WTC11 (cell line): Measurements from ENCODE around the gene FBXO15. TPM values are rescaled to one million over a fixed set of nuclear protein-coding genes. Genes with fewer than 3 reads are reported as not detected.

Experiments used
- ATAC-seq: fragments of 200-7000 bp; cut with Tn5 transposase; 2 replicates; pipeline ENCODE4 v1.10.0; 2021; ENCODE audit warnings: mild to moderate bottlenecking, moderate library complexity
- CTCF ChIA-PET: fragments of 300-600 bp; sonication (Branson Sonifier 250); formaldehyde crosslinking; loops from one replicate; lab custom pipeline; 2021; ENCODE audit warnings: antibody characterized with exemption; lab: Charles Lee
- POLR2A ChIA-PET: fragments of 350-600 bp; sonication (Branson Sonifier 250); formaldehyde crosslinking; loops from one replicate; lab custom pipeline; 2021; ENCODE audit warnings: antibody characterized with exemption; lab: Charles Lee
- DNase-seq: peaks from one replicate; pipeline ENCODE4 v3.0.0; 2021; ENCODE audit warnings: low spot score
- H3K27ac Mint-ChIP-seq: 2 replicates; pipeline ENCODE4 v1.8.0; 2021; ENCODE audit warnings: mixed read lengths
- H3K27me3 Mint-ChIP-seq: 2 replicates; pipeline ENCODE4 v1.8.0; 2021; ENCODE audit warnings: low read depth, mild to moderate bottlenecking, moderate library complexity, mixed read lengths
- H3K36me3 Mint-ChIP-seq: 2 replicates; pipeline ENCODE4 v1.8.0; 2021; ENCODE audit warnings: mixed read lengths
- H3K4me1 Mint-ChIP-seq: 2 replicates; pipeline ENCODE4 v1.8.0; 2022; ENCODE audit warnings: mixed read lengths
- H3K4me3 Mint-ChIP-seq: 2 replicates; pipeline ENCODE4 v1.8.0; 2021; ENCODE audit warnings: mild to moderate bottlenecking, moderate library complexity, mixed read lengths
- H3K9me3 Mint-ChIP-seq: 2 replicates; pipeline ENCODE4 v1.8.0; 2021; ENCODE audit warnings: mixed read lengths
- AR ChIP-seq: fragments of 250-450 bp; sonication (Bioruptor Pico); IDR thresholded peaks from 2 replicates; pipeline ENCODE4 v1.9.0; 2021; ENCODE audit warnings: mild to moderate bottlenecking
- ATF1 ChIP-seq: sonication (generic); formaldehyde crosslinking; IDR thresholded peaks from 2 replicates; pipeline ENCODE4 v1.8.1; 2023; ENCODE audit warnings: mild to moderate bottlenecking, moderate library complexity, missing genetic modification reagents
- CBFB ChIP-seq: sonication (generic); formaldehyde crosslinking; IDR thresholded peaks from 2 replicates; pipeline ENCODE4 v1.8.1; 2022; ENCODE audit warnings: mild to moderate bottlenecking, low read depth, missing genetic modification reagents
- HMGXB4 ChIP-seq: sonication (generic); formaldehyde crosslinking; IDR thresholded peaks from 2 replicates; pipeline ENCODE4 v1.8.1; 2023; ENCODE audit warnings: mild to moderate bottlenecking, moderate library complexity, missing genetic modification reagents
- NR3C1 ChIP-seq: sonication (generic); formaldehyde crosslinking; conservative IDR thresholded peaks from 2 replicates; pipeline ENCODE4 v1.8.1; 2023; ENCODE audit warnings: low read depth, mild to moderate bottlenecking, missing genetic modification reagents
- SMAD3 ChIP-seq: sonication (generic); formaldehyde crosslinking; IDR thresholded peaks from 2 replicates; pipeline ENCODE4 v1.8.0; 2022; ENCODE audit warnings: missing genetic modification reagents, mild to moderate bottlenecking, borderline replicate concordance
- TEAD1 ChIP-seq: sonication (generic); formaldehyde crosslinking; IDR thresholded peaks from 2 replicates; pipeline ENCODE4 v1.8.0; 2022; ENCODE audit warnings: mild to moderate bottlenecking, missing genetic modification reagents
- TP53 ChIP-seq: sonication (generic); formaldehyde crosslinking; IDR thresholded peaks from 2 replicates; pipeline ENCODE4 v1.8.1; 2023; ENCODE audit warnings: mild to moderate bottlenecking, missing genetic modification reagents
- ZNF138 ChIP-seq: sonication (generic); formaldehyde crosslinking; conservative IDR thresholded peaks from 2 replicates; pipeline ENCODE4 v1.8.1; 2022; ENCODE audit warnings: mild to moderate bottlenecking, moderate library complexity, missing genetic modification reagents
- ZNF232 ChIP-seq: sonication (generic); formaldehyde crosslinking; IDR thresholded peaks from 2 replicates; pipeline ENCODE4 v1.8.0; 2022; ENCODE audit warnings: mild to moderate bottlenecking, missing genetic modification reagents
- ZNF532 ChIP-seq: fragments of 250-450 bp; sonication (Bioruptor Pico); IDR thresholded peaks from 2 replicates; pipeline ENCODE4 v1.9.0; 2021; ENCODE audit warnings: mild to moderate bottlenecking, borderline replicate concordance
- total RNA-seq: library from RNA; stranded (reverse); gene quantifications from 3 replicates; pipeline ENCODE4 v1.2.3, GENCODE V29; 2021
- TF ChIP-seq, protein P1 (sequence below): sonication (generic); formaldehyde crosslinking; IDR thresholded peaks from 2 replicates; pipeline ENCODE4 v1.8.0; 2022; ENCODE audit warnings: mild to moderate bottlenecking, missing genetic modification reagents
- TF ChIP-seq, protein P2 (sequence below): fragments of 250-450 bp; sonication (Bioruptor Pico); IDR thresholded peaks from 2 replicates; pipeline ENCODE4 v1.8.0; 2021; ENCODE audit warnings: mild to moderate bottlenecking

The FBXO15 gene
- total RNA-seq, 1 experiment from 2014 or later = 0.96 TPM

DNA sequence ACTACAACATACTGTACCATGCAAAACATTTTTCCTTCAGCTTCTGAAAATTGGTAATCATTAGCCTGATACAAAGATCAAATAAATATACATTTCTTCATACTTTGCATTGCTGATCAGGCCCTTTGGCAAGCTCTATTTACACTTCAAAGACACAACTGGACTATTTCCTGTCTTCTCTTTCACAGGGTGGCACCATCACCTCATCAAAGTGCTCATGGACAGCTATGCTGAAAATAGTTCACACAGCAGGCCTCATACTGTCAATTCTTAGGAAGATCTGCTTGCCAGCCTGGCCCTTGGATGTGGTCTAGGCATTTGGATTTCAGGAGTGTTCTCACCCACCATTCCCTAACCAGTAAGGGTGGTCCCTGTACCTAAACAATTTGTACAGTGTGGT, 33.9 kb downstream of the FBXO15 start (continued):
- TF ChIP-seq AR (CRISPR knock-in tag) = no peak
- TF ChIP-seq ZNF138 (CRISPR knock-in tag) = no peak
- no peak for TF ChIP-seq CBFB (CRISPR knock-in tag)

DNA sequence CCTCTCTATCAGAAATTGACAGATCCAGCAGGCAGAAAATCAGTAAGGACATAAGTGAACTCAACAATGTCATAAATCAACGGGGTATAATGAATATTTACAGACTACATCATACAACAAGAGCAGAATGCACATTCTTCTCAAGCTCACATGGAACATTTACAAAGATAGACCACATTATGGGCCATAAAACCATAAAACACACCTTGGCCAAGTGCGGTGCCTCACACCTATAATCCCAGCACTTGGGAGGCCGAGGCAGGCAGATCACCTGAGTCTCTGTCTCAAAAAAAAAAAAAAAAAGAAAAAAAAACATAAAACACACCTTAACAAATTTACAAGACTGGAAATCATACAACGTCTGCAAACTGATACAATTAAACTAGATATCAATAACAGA, 36.7 kb downstream of the FBXO15 start:
- no peak for ATAC-seq
- DNase-seq = no peak
- Mint-ChIP-seq H3K4me3 (no peak overlapping the region), H3K4me1 (peaks cover 24% of the 10 kb centered on the region), H3K27me3 (peaks cover 4% of the 10 kb centered on the region), H3K36me3 (peaks cover 29% of the 10 kb centered on the region), H3K27ac (no peak overlapping the region), H3K9me3 (peaks cover 48% of the 10 kb centered on the region)
- TF ChIP-seq, protein P1, sequence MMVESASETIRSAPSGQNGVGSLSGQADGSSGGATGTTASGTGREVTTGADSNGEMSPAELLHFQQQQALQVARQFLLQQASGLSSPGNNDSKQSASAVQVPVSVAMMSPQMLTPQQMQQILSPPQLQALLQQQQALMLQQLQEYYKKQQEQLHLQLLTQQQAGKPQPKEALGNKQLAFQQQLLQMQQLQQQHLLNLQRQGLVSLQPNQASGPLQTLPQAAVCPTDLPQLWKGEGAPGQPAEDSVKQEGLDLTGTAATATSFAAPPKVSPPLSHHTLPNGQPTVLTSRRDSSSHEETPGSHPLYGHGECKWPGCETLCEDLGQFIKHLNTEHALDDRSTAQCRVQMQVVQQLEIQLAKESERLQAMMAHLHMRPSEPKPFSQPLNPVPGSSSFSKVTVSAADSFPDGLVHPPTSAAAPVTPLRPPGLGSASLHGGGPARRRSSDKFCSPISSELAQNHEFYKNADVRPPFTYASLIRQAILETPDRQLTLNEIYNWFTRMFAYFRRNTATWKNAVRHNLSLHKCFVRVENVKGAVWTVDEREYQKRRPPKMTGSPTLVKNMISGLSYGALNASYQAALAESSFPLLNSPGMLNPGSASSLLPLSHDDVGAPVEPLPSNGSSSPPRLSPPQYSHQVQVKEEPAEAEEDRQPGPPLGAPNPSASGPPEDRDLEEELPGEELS = no peak
- TF ChIP-seq HMGXB4 (no peak), ATF1 (CRISPR knock-in tag) (no peak), ZNF232 (CRISPR knock-in tag) (no peak), TEAD1 (CRISPR knock-in tag) (no peak), NR3C1 (CRISPR knock-in tag) (no peak), SMAD3 (CRISPR knock-in tag) (no peak), ZNF532 (no peak), TP53 (no peak)
- TF ChIP-seq, protein P2, sequence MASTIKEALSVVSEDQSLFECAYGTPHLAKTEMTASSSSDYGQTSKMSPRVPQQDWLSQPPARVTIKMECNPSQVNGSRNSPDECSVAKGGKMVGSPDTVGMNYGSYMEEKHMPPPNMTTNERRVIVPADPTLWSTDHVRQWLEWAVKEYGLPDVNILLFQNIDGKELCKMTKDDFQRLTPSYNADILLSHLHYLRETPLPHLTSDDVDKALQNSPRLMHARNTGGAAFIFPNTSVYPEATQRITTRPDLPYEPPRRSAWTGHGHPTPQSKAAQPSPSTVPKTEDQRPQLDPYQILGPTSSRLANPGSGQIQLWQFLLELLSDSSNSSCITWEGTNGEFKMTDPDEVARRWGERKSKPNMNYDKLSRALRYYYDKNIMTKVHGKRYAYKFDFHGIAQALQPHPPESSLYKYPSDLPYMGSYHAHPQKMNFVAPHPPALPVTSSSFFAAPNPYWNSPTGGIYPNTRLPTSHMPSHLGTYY (CRISPR knock-in tag) = no peak
- POLR2A ChIA-PET = no interaction called here
- CTCF ChIA-PET = interaction anchor here (1.8 kb wide), 1 partner anchor 28 kb away, joined by 5 read pairs; no protein-coding TSS in a partner anchor
